ENCODE measurements around the gene ATRX. TPM values are rescaled to one million over a fixed set of nuclear protein-coding genes. Genes with fewer than 3 reads are reported as not detected.
"Not testable (repeated sequence)": the region's sequence is repeated elsewhere in the genome, so short reads cannot be mapped to it uniquely, and the experiment has no call there.

Gene ATRX
- total RNA-seq, 2 donors from 2014 or later, result 124 to 177 TPM

GRCh38 chrX:77556276-77556675 is 229.7 kb downstream of the ATRX start:
- Histone ChIP-seq H3K4me3 (no peak overlapping the region), H3K27me3 (replicated peaks; ENCODE audit: insufficient read depth) (no peaks in the 10 kb centered on the region), H3K4me1 (ENCODE audit: control insufficient read depth in 1 of 2, low read depth in 2 of 2) (no peaks in the 10 kb centered on the region), H3K27ac (no peak overlapping the region), H3K9me3 (no peaks in the 10 kb centered on the region), H3K36me3 (no peaks in the 10 kb centered on the region)
- DNase-seq (ENCODE audit: low spot score) (no peak), ATAC-seq (ENCODE audit: insufficient number of reproducible peaks, low FRiP score, low read depth) (no peak)
- no peak for TF ChIP-seq CTCF (IDR thresholded peaks at IDR 0.05)

- H3K9me3 ChIP-seq, result no peaks in the 10 kb centered on the region
- no peaks in the 10 kb centered on the region for H3K36me3 ChIP-seq
- no peak overlapping the region for H3K4me3 ChIP-seq
- DNase-seq (ENCODE audit: low spot score) (no peak), ATAC-seq (ENCODE audit: insufficient number of reproducible peaks, low FRiP score, low read depth) (no peak)
- H3K4me1 ChIP-seq (ENCODE audit: control insufficient read depth in 1 of 2, low read depth in 2 of 2), result no peaks in the 10 kb centered on the region
- H3K27ac ChIP-seq, result no peak overlapping the region
- no peak for TF ChIP-seq CTCF (IDR thresholded peaks at IDR 0.05)
- H3K27me3 ChIP-seq (replicated peaks; ENCODE audit: insufficient read depth), result no peaks in the 10 kb centered on the region
These were observed 237.3 kb downstream of the ATRX start for GRCh38 chrX:77548751-77549150.

- H3K4me1 ChIP-seq (ENCODE audit: control insufficient read depth in 1 of 2, low read depth in 2 of 2); DNase-seq (ENCODE audit: low spot score); H3K27me3 ChIP-seq (replicated peaks; ENCODE audit: insufficient read depth); ATAC-seq (ENCODE audit: insufficient number of reproducible peaks, low FRiP score, low read depth); H3K27ac ChIP-seq; H3K9me3 ChIP-seq; H3K4me3 ChIP-seq; H3K36me3 ChIP-seq: not testable (repeated sequence)
These were observed 246.2 kb downstream of the ATRX start for GRCh38 chrX:77539778-77540177.

- not testable (repeated sequence) for DNase-seq (ENCODE audit: low spot score); H3K36me3 ChIP-seq; H3K9me3 ChIP-seq; H3K27ac ChIP-seq; ATAC-seq (ENCODE audit: insufficient number of reproducible peaks, low FRiP score, low read depth); H3K4me3 ChIP-seq; H3K4me1 ChIP-seq (ENCODE audit: control insufficient read depth in 1 of 2, low read depth in 2 of 2); H3K27me3 ChIP-seq (replicated peaks; ENCODE audit: insufficient read depth)
These were observed 254.8 kb downstream of the ATRX start for GRCh38 chrX:77531261-77531660.

GRCh38 chrX:77528034-77528433 is 258.0 kb downstream of the ATRX start:
- Histone ChIP-seq H3K4me1 (ENCODE audit: control insufficient read depth in 1 of 2, low read depth in 2 of 2) (no peaks in the 10 kb centered on the region), H3K4me3 (no peak overlapping the region), H3K9me3 (no peaks in the 10 kb centered on the region), H3K27me3 (replicated peaks; ENCODE audit: insufficient read depth) (no peaks in the 10 kb centered on the region), H3K27ac (no peak overlapping the region), H3K36me3 (no peaks in the 10 kb centered on the region)
- no peak for TF ChIP-seq CTCF (IDR thresholded peaks at IDR 0.05)
- DNase-seq (ENCODE audit: low spot score) (no peak), ATAC-seq (ENCODE audit: insufficient number of reproducible peaks, low FRiP score, low read depth) (no peak)

- DNase-seq (ENCODE audit: low spot score) (no peak), ATAC-seq (ENCODE audit: insufficient number of reproducible peaks, low FRiP score, low read depth) (no peak)
- no peak overlapping the region for H3K27ac ChIP-seq
These were observed 258.6 kb downstream of the ATRX start for GRCh38 chrX:77527233-77528001.

More at GRCh38 chrX:77527233-77528001, 258.6 kb downstream of the ATRX start:
- Histone ChIP-seq H3K4me1 (ENCODE audit: control insufficient read depth in 1 of 2, low read depth in 2 of 2) (no peaks in the 10 kb centered on the region), H3K27me3 (replicated peaks; ENCODE audit: insufficient read depth) (no peaks in the 10 kb centered on the region), H3K9me3 (no peaks in the 10 kb centered on the region), H3K36me3 (no peaks in the 10 kb centered on the region), H3K4me3 (no peak overlapping the region)
- TF ChIP-seq CTCF (IDR thresholded peaks at IDR 0.05), result no peak
